ENCODE data around the gene SNX15.

The SNX15 gene

GRCh38 chr11:65087216-65087615 is 60.0 kb downstream of the SNX15 start:
- DNase-seq = no peak

- DNase-seq = no peak
Measured at GRCh38 chr11:65087827-65088226, 60.6 kb downstream of the SNX15 start.

GRCh38 chr11:65089621-65090020 is 62.4 kb downstream of the SNX15 start:
- DNase-seq = no peak

All from CD4-positive, alpha-beta T cell treated with Interferon alpha-2 for 1 hour (primary cell).